Measurements from ENCODE around the gene EHBP1.
"Not testable (repeated sequence)": the region's sequence is repeated elsewhere in the genome, so short reads cannot be mapped to it uniquely, and the experiment has no call there.

The EHBP1 gene

GRCh38 chr2:62705859-62706720 is 577 bp downstream of the EHBP1 start:
- no peak for DNase-seq

- DNase-seq: no peak
Observed at GRCh38 chr2:62706721-62707521, 1.4 kb downstream of the EHBP1 start.

- no peak for DNase-seq
Observed at GRCh38 chr2:62708751-62709150, 3.2 kb downstream of the EHBP1 start.

GRCh38 chr2:62711832-62712494 is 6.5 kb downstream of the EHBP1 start:
- no peak for DNase-seq

GRCh38 chr2:62713196-62713595 is 7.7 kb downstream of the EHBP1 start:
- not testable (repeated sequence) for DNase-seq

GRCh38 chr2:62713837-62714236 is 8.3 kb downstream of the EHBP1 start:
- DNase-seq: no peak

- no peak for DNase-seq
Observed at GRCh38 chr2:62716768-62717167, 11.3 kb downstream of the EHBP1 start.

GRCh38 chr2:62717503-62718081 is 12.1 kb downstream of the EHBP1 start:
- no peak for DNase-seq

GRCh38 chr2:62718225-62718822 is 12.8 kb downstream of the EHBP1 start:
- no peak for DNase-seq

- no peak for DNase-seq
Observed at GRCh38 chr2:62719757-62720156, 14.2 kb downstream of the EHBP1 start.

- no peak for DNase-seq
Observed at GRCh38 chr2:62722679-62723078, 17.2 kb downstream of the EHBP1 start.

- no peak for DNase-seq
Observed at GRCh38 chr2:62723253-62723652, 17.7 kb downstream of the EHBP1 start.

- no peak for DNase-seq
Observed at GRCh38 chr2:62724106-62724505, 18.6 kb downstream of the EHBP1 start.

GRCh38 chr2:62724886-62725711 is 19.6 kb downstream of the EHBP1 start:
- no peak for DNase-seq

GRCh38 chr2:62725712-62726055 is 20.2 kb downstream of the EHBP1 start:
- DNase-seq: no peak

- DNase-seq: no peak
Observed at GRCh38 chr2:62727259-62727867, 21.9 kb downstream of the EHBP1 start.

- DNase-seq: no peak
Observed at GRCh38 chr2:62727876-62728566, 22.5 kb downstream of the EHBP1 start.

GRCh38 chr2:62731275-62731674 is 25.8 kb downstream of the EHBP1 start:
- no peak for DNase-seq

- DNase-seq: no peak
Observed at GRCh38 chr2:62732262-62732777, 26.8 kb downstream of the EHBP1 start.

- no peak for DNase-seq
Observed at GRCh38 chr2:62733546-62733945, 28.0 kb downstream of the EHBP1 start.

Data from NCI-H1694 (cell line).